Suprapubic skin (tissue), 4 donors: ENCODE measurements around the gene MFAP2. TPM values are rescaled to one million over a fixed set of nuclear protein-coding genes. Genes with fewer than 3 reads are reported as not detected.

Source experiments
- DNase-seq, 2 donors: peaks; one replicate each; pipeline ENCODE4 v3.0.0-alpha.2; 2019; ENCODE audit warnings: low spot score in 2 of 2
- H3K27ac ChIP-seq: fragments of 200-600 bp; sonication (generic); one replicate; pipeline ENCODE4 v1.5.1; 2019
- H3K27me3 ChIP-seq: fragments of 200-600 bp; sonication (generic); one replicate; pipeline ENCODE4 v1.5.1; 2019
- H3K36me3 ChIP-seq: fragments of 200-600 bp; sonication (generic); one replicate; pipeline ENCODE4 v1.5.1; 2019
- H3K4me1 ChIP-seq: fragments of 200-600 bp; sonication (generic); one replicate; pipeline ENCODE4 v1.5.1; 2019
- H3K4me3 ChIP-seq: fragments of 200-600 bp; sonication (generic); one replicate; pipeline ENCODE4 v1.5.1; 2019; ENCODE audit warnings: mild to moderate bottlenecking
- H3K9me3 ChIP-seq: fragments of 200-600 bp; sonication (generic); one replicate; pipeline ENCODE4 v1.5.1; 2019
- EP300 ChIP-seq: sonication (generic); formaldehyde crosslinking; IDR thresholded peaks from one replicate; pipeline ENCODE4 v1.6.1; 2017; ENCODE audit warnings: antibody characterized with exemption
- POLR2A ChIP-seq, 2 donors: fragments of 450-650 bp; IDR thresholded peaks; one replicate each; pipeline ENCODE4 v1.6.1; 2017; ENCODE audit warnings: antibody characterized with exemption in 2 of 2, mild to moderate bottlenecking in 2 of 2, moderate library complexity in 2 of 2
- POLR2AphosphoS5 ChIP-seq, 3 donors: sonication (generic); formaldehyde crosslinking; IDR thresholded peaks; one replicate each; pipeline ENCODE4 v1.6.1; 2017; ENCODE audit warnings: antibody characterized with exemption in 3 of 3
- WGBS: methylation state at CpG from one replicate; pipeline ENCODE4 v1.1.5; 2018; 5-methylcytosine and 5-hydroxymethylcytosine counted together
- total RNA-seq, 4 donors: library from RNA; depleted of rRNA; stranded (reverse); fragments of >200 nt; gene quantifications; one replicate each; pipeline ENCODE4 v1.1.0, GENCODE V29; 2016
- TF ChIP-seq, protein P1 (sequence below), 2 donors: fragments of 200-600 bp in 1 of 2; fragments of 450-650 bp in 1 of 2; sonication (generic) in 1 of 2; IDR thresholded peaks; one replicate each; pipeline ENCODE4 v1.5.1; 2016 to 2019; ENCODE audit warnings: antibody characterized with exemption in 2 of 2, mild to moderate bottlenecking in 1 of 2, moderate library complexity in 1 of 2

Gene MFAP2
- total RNA-seq, 4 donors from 2014 or later, result 5.6 to 8.3 (median 7.1) TPM

DNA sequence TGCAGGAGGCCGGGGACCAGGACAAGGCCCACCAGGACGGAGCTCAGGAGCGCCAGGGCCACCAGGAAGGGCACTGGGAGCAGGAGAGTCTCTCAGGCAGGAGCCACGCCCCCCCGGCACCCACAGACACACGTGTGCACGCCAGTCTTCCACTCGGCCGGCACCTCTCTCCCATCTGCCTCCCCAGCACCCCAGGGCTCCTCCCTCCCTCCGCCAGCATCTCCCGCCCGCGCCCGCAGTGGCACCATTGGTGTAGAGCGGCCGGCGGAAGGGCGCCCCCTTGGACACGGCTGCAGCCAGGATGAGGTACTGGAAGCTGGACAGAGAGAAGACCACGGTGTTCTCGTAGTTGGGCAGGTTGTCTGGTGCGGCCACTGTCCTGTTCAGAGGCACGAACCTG is 6.1 kb upstream of the MFAP2 start:
- Histone ChIP-seq H3K4me1 (peaks cover 15% of the 10 kb centered on the region), H3K4me3 (no peak overlapping the region), H3K9me3 (no peaks in the 10 kb centered on the region), H3K36me3 (peaks cover 52% of the 10 kb centered on the region), H3K27ac (no peak overlapping the region), H3K27me3 (no peaks in the 10 kb centered on the region)
- no peak for DNase-seq
- TF ChIP-seq EP300 (no peak), POLR2AphosphoS5 (IDR thresholded peaks at IDR 0.05) (no peak), POLR2A (IDR thresholded peaks at IDR 0.05) (no peak)
- TF ChIP-seq, protein P1, sequence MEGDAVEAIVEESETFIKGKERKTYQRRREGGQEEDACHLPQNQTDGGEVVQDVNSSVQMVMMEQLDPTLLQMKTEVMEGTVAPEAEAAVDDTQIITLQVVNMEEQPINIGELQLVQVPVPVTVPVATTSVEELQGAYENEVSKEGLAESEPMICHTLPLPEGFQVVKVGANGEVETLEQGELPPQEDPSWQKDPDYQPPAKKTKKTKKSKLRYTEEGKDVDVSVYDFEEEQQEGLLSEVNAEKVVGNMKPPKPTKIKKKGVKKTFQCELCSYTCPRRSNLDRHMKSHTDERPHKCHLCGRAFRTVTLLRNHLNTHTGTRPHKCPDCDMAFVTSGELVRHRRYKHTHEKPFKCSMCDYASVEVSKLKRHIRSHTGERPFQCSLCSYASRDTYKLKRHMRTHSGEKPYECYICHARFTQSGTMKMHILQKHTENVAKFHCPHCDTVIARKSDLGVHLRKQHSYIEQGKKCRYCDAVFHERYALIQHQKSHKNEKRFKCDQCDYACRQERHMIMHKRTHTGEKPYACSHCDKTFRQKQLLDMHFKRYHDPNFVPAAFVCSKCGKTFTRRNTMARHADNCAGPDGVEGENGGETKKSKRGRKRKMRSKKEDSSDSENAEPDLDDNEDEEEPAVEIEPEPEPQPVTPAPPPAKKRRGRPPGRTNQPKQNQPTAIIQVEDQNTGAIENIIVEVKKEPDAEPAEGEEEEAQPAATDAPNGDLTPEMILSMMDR (IDR thresholded peaks at IDR 0.05), result no peak
- WGBS, result 99% methylated on average over 10 of the region's 23 CpGs

GRCh38 chr1:16986113-16986512 is 5.7 kb upstream of the MFAP2 start:
- H3K36me3 ChIP-seq, result peaks cover 48% of the 10 kb centered on the region
- no peaks in the 10 kb centered on the region for H3K27me3 ChIP-seq
- H3K4me3 ChIP-seq, result no peak overlapping the region
- WGBS, result 94% methylated on average over 19 of the region's 19 CpGs
- no peaks in the 10 kb centered on the region for H3K9me3 ChIP-seq
- H3K27ac ChIP-seq, result no peak overlapping the region
- TF ChIP-seq EP300 (no peak), POLR2AphosphoS5 (IDR thresholded peaks at IDR 0.05) (no peak)
- no peak for DNase-seq
- peaks cover 15% of the 10 kb centered on the region for H3K4me1 ChIP-seq

DNA sequence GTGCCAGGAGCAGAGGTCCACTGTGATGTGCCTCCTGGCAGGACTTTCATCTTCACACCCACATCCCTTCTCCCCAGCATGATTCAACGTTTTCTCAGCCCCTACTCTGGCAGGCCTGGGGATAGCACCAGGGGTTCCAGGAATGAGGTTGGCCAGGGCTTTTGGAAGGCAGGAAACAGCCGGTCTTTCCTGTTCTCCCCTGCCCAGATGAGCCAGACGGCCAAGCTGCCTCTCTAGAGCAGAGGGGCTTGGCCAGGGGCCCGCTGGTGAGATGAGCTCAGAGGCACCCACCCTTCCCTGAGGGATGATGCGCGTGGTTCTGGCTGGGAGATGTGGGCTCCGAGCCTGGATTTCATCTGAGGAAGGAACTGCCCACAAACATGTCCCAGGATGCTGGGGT is 4.3 kb upstream of the MFAP2 start:
- Histone ChIP-seq H3K4me1 (peaks cover 28% of the 10 kb centered on the region), H3K27ac (no peak overlapping the region), H3K9me3 (no peaks in the 10 kb centered on the region), H3K27me3 (no peaks in the 10 kb centered on the region), H3K36me3 (peaks cover 39% of the 10 kb centered on the region), H3K4me3 (no peak overlapping the region)
- peak; percentile 86 to 93 for DNase-seq
- WGBS, result 20% methylated on average over 7 of the region's 7 CpGs
- TF ChIP-seq EP300 (no peak), POLR2AphosphoS5 (IDR thresholded peaks at IDR 0.05) (peak in 1 of 3 donors; percentile 56)

DNA sequence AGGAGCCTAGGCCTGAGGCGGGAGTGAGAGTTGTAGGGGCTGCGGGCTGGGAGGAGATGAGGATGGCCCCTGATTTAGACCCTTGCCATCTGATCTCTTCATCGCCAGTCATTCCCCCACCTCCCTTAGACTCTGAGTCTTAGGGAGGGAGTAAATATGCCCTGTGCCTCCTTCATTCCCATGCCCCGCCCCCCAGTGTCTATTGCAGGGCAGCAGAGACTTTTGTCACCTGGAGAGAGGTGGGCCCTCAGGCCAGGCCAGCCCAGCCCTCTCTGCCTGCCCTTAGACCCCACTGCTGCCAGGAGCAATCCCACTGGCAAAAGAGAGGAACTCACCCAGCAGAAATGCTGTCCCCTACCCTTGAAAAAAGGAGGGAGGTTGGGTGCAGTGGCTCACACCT is 3.2 kb upstream of the MFAP2 start:
- no peaks in the 10 kb centered on the region for H3K27me3 ChIP-seq
- WGBS, result 100% methylated on average over 4 of the region's 4 CpGs
- peaks cover 38% of the 10 kb centered on the region for H3K4me1 ChIP-seq
- H3K27ac ChIP-seq, result no peak overlapping the region
- no peaks in the 10 kb centered on the region for H3K9me3 ChIP-seq
- no peak overlapping the region for H3K4me3 ChIP-seq
- H3K36me3 ChIP-seq, result peaks cover 31% of the 10 kb centered on the region
- no peak for DNase-seq
- TF ChIP-seq POLR2AphosphoS5 (IDR thresholded peaks at IDR 0.05) (no peak), EP300 (no peak)

GRCh38 chr1:16982902-16983301 is 2.5 kb upstream of the MFAP2 start:
- no peaks in the 10 kb centered on the region for H3K9me3 ChIP-seq
- no peak for DNase-seq
- 80% methylated on average over 11 of the region's 11 CpGs for WGBS
- peaks cover 45% of the 10 kb centered on the region for H3K4me1 ChIP-seq
- no peaks in the 10 kb centered on the region for H3K27me3 ChIP-seq
- H3K36me3 ChIP-seq, result peaks cover 24% of the 10 kb centered on the region
- H3K27ac ChIP-seq, result no peak overlapping the region
- TF ChIP-seq, protein P1 (IDR thresholded peaks at IDR 0.05), result no peak
- no peak for TF ChIP-seq EP300
- TF ChIP-seq POLR2A (IDR thresholded peaks at IDR 0.05), result no peak
- no peak for TF ChIP-seq POLR2AphosphoS5 (IDR thresholded peaks at IDR 0.05)
- H3K4me3 ChIP-seq, result no peak overlapping the region

- TF ChIP-seq POLR2A (IDR thresholded peaks at IDR 0.05) (no peak), POLR2AphosphoS5 (IDR thresholded peaks at IDR 0.05) (no peak), EP300 (no peak)
- TF ChIP-seq, protein P1 (IDR thresholded peaks at IDR 0.05), result no peak
- Histone ChIP-seq H3K4me1 (peaks cover 57% of the 10 kb centered on the region), H3K9me3 (no peaks in the 10 kb centered on the region), H3K27ac (no peak overlapping the region), H3K27me3 (no peaks in the 10 kb centered on the region), H3K36me3 (peaks cover 8% of the 10 kb centered on the region), H3K4me3 (no peak overlapping the region)
- DNase-seq, result no peak
- WGBS, result 82% methylated on average over 10 of the region's 10 CpGs
Observed at GRCh38 chr1:16981269-16981849, 939 bp upstream of the MFAP2 start.
